HepG2 (cell line): ENCODE measurements around the gene RMRP. TPM values are rescaled to one million over a fixed set of nuclear protein-coding genes. Genes with fewer than 3 reads are reported as not detected.

Experiments
- HNRNPLL ChIP-seq: fragments of 200-400 bp; formaldehyde crosslinking; IDR thresholded peaks from 2 replicates; pipeline ENCODE4 v1.6.1; 2017; ENCODE audit warnings: mild to moderate bottlenecking, low read depth, low read length; ENCODE audit not compliant: poor library complexity, severe bottlenecking
- KDM6A ChIP-seq: IDR thresholded peaks from 2 replicates; pipeline ENCODE4 v1.6.1; 2016; ENCODE audit warnings: low read depth
- MEIS1 ChIP-seq: sonication (generic); formaldehyde crosslinking; IDR thresholded peaks from 2 replicates; pipeline ENCODE4 v1.9.0; 2021; ENCODE audit warnings: mild to moderate bottlenecking, missing genetic modification reagents, moderate library complexity, borderline replicate concordance
- POLR2A ChIP-seq, 2 experiments: IDR thresholded peaks; 2 replicates each; pipeline ENCODE4 v1.6.1; 2011; ENCODE audit warnings: low read depth in 2 of 2, low read length in 2 of 2, mild to moderate bottlenecking in 1 of 2, moderate library complexity in 1 of 2; ENCODE audit not compliant: insufficient read depth in 1 of 2
- ZNF569 ChIP-seq: sonication (generic); formaldehyde crosslinking; IDR thresholded peaks from 2 replicates; pipeline ENCODE4 v1.5.0; 2020; ENCODE audit warnings: mild to moderate bottlenecking, missing genetic modification reagents, moderate library complexity, borderline replicate concordance
- ZNF839 ChIP-seq: sonication (generic); formaldehyde crosslinking; IDR thresholded peaks from 2 replicates; pipeline ENCODE4 v1.4.0; 2020; ENCODE audit warnings: missing genetic modification reagents, mild to moderate bottlenecking, borderline replicate concordance
- ZSCAN22 ChIP-seq: sonication (generic); formaldehyde crosslinking; IDR thresholded peaks from 2 replicates; pipeline ENCODE4 v1.4.0; 2020; ENCODE audit warnings: mild to moderate bottlenecking, missing genetic modification reagents
- polyA plus RNA-seq, 8 experiments: library from polyadenylated mRNA; depleted of rRNA in 3 of 8; stranded (reverse) in 7 of 8; unstranded in 1 of 8; fragments of >200 nt; fragmentation: Illumina TruSeq in 4 of 8; extraction: Trizol in 4 of 8; gene quantifications; 2 replicates each; pipeline versions ENCODE4 v1.2.1 to v1.2.3, GENCODE V29; 2011 to 2016; ENCODE audit warnings: low read depth in 4 of 8, missing spikeins in 1 of 8, mixed read lengths in 1 of 8; ENCODE audit not compliant: insufficient read depth in 1 of 8
- total RNA-seq, 5 experiments: library from RNA; depleted of rRNA; stranded (reverse); fragments of >200 nt; fragmentation: Illumina TruSeq; extraction: Trizol; gene quantifications; 2 replicates each; pipeline ENCODE4 v1.2.3, GENCODE V29; 2016; ENCODE audit warnings: low read depth in 1 of 5
- TF ChIP-seq, protein P1 (sequence below): sonication (generic); formaldehyde crosslinking; IDR thresholded peaks from 2 replicates; pipeline ENCODE4 v1.8.1; 2023; ENCODE audit warnings: mild to moderate bottlenecking, missing genetic modification reagents
- TF ChIP-seq, protein P2 (sequence below): sonication (generic); formaldehyde crosslinking; IDR thresholded peaks from 2 replicates; pipeline ENCODE4 v1.4.0; 2020; ENCODE audit warnings: missing genetic modification reagents, borderline replicate concordance
- TF ChIP-seq, protein P3 (sequence below): sonication (generic); formaldehyde crosslinking; conservative IDR thresholded peaks from 2 replicates; pipeline ENCODE4 v1.8.0; 2022; ENCODE audit warnings: mild to moderate bottlenecking, moderate library complexity, missing genetic modification reagents
- TF ChIP-seq, protein P4 (sequence below): IDR thresholded peaks from 2 replicates; pipeline ENCODE4 v1.6.1; 2016; ENCODE audit warnings: missing genetic modification reagents, missing compliant biosample characterization
- TF ChIP-seq, protein P5 (sequence below): sonication (generic); formaldehyde crosslinking; IDR thresholded peaks from 2 replicates; pipeline ENCODE4; 2020; ENCODE audit warnings: missing genetic modification reagents, mild to moderate bottlenecking, borderline replicate concordance
- TF ChIP-seq, protein P6 (sequence below): sonication (generic); formaldehyde crosslinking; IDR thresholded peaks from 2 replicates; pipeline ENCODE4 v1.5.1; 2020; ENCODE audit warnings: mild to moderate bottlenecking, missing genetic modification reagents, moderate library complexity

The RMRP gene
- total and polyA plus RNA-seq, 2 of the 13 experiments (the other 11 are each of a cell fraction or from before 2014, with no cell fraction given), result 51.4 to 4,025 TPM

DNA sequence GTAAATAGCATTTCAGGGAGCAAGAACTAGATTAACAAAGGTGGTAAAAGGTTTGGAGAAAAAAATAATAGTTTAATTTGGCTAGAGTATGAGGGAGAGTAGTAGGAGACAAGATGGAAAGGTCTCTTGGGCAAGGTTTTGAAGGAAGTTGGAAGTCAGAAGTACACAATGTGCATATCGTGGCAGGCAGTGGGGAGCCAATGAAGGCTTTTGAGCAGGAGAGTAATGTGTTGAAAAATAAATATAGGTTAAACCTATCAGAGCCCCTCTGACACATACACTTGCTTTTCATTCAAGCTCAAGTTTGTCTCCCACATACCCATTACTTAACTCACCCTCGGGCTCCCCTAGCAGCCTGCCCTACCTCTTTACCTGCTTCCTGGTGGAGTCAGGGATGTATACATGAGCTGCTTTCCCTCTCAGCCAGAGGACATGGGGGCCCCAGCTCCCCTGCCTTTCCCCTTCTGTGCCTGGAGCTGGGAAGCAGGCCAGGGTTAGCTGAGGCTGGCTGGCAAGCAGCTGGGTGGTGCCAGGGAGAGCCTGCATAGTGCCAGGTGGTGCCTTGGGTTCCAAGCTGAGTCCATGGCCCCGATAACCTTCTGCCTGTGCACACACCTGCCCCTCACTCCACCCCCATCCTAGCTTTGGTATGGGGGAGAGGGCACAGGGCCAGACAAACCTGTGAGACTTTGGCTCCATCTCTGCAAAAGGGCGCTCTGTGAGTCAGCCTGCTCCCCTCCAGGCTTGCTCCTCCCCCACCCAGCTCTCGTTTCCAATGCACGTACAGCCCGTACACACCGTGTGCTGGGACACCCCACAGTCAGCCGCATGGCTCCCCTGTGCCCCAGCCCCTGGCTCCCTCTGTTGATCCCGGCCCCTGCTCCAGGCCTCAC is 15.6 kb upstream of the RMRP start, which contains the start of gene CA9 (continued):
- TF ChIP-seq, protein P1, sequence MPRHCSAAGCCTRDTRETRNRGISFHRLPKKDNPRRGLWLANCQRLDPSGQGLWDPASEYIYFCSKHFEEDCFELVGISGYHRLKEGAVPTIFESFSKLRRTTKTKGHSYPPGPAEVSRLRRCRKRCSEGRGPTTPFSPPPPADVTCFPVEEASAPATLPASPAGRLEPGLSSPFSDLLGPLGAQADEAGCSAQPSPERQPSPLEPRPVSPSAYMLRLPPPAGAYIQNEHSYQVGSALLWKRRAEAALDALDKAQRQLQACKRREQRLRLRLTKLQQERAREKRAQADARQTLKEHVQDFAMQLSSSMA (CRISPR knock-in tag), result no peak
- TF ChIP-seq POLR2A (IDR thresholded peaks at IDR 0.05; ENCODE audit: insufficient read depth in 1 of 2, low read depth in 2 of 2, low read length in 2 of 2) (no peak; a peak in 1 of 4 replicates), ZNF569 (0 out of 2 replicates have a peak, but pooled peaks have one; percentile 66), ZNF839 (CRISPR knock-in tag) (0 out of 2 replicates have a peak, but pooled peaks have one; percentile 39), KDM6A (CRISPR knock-in tag) (no peak), HNRNPLL (no peak), ZSCAN22 (CRISPR knock-in tag) (no peak), MEIS1 (CRISPR knock-in tag) (no peak)
- TF ChIP-seq, protein P2, sequence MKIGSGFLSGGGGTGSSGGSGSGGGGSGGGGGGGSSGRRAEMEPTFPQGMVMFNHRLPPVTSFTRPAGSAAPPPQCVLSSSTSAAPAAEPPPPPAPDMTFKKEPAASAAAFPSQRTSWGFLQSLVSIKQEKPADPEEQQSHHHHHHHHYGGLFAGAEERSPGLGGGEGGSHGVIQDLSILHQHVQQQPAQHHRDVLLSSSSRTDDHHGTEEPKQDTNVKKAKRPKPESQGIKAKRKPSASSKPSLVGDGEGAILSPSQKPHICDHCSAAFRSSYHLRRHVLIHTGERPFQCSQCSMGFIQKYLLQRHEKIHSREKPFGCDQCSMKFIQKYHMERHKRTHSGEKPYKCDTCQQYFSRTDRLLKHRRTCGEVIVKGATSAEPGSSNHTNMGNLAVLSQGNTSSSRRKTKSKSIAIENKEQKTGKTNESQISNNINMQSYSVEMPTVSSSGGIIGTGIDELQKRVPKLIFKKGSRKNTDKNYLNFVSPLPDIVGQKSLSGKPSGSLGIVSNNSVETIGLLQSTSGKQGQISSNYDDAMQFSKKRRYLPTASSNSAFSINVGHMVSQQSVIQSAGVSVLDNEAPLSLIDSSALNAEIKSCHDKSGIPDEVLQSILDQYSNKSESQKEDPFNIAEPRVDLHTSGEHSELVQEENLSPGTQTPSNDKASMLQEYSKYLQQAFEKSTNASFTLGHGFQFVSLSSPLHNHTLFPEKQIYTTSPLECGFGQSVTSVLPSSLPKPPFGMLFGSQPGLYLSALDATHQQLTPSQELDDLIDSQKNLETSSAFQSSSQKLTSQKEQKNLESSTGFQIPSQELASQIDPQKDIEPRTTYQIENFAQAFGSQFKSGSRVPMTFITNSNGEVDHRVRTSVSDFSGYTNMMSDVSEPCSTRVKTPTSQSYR (CRISPR knock-in tag), result peak; percentile 72; the same call in 1 of the 2 replicates
- TF ChIP-seq, protein P3, sequence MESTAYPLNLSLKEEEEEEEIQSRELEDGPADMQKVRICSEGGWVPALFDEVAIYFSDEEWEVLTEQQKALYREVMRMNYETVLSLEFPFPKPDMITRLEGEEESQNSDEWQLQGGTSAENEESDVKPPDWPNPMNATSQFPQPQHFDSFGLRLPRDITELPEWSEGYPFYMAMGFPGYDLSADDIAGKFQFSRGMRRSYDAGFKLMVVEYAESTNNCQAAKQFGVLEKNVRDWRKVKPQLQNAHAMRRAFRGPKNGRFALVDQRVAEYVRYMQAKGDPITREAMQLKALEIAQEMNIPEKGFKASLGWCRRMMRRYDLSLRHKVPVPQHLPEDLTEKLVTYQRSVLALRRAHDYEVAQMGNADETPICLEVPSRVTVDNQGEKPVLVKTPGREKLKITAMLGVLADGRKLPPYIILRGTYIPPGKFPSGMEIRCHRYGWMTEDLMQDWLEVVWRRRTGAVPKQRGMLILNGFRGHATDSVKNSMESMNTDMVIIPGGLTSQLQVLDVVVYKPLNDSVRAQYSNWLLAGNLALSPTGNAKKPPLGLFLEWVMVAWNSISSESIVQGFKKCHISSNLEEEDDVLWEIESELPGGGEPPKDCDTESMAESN (CRISPR knock-in tag), result no peak
- TF ChIP-seq, protein P4, sequence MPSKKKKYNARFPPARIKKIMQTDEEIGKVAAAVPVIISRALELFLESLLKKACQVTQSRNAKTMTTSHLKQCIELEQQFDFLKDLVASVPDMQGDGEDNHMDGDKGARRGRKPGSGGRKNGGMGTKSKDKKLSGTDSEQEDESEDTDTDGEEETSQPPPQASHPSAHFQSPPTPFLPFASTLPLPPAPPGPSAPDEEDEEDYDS (CRISPR knock-in tag), result 0 out of 2 replicates have a peak, but pooled peaks have one; percentile 18
- TF ChIP-seq, protein P5, sequence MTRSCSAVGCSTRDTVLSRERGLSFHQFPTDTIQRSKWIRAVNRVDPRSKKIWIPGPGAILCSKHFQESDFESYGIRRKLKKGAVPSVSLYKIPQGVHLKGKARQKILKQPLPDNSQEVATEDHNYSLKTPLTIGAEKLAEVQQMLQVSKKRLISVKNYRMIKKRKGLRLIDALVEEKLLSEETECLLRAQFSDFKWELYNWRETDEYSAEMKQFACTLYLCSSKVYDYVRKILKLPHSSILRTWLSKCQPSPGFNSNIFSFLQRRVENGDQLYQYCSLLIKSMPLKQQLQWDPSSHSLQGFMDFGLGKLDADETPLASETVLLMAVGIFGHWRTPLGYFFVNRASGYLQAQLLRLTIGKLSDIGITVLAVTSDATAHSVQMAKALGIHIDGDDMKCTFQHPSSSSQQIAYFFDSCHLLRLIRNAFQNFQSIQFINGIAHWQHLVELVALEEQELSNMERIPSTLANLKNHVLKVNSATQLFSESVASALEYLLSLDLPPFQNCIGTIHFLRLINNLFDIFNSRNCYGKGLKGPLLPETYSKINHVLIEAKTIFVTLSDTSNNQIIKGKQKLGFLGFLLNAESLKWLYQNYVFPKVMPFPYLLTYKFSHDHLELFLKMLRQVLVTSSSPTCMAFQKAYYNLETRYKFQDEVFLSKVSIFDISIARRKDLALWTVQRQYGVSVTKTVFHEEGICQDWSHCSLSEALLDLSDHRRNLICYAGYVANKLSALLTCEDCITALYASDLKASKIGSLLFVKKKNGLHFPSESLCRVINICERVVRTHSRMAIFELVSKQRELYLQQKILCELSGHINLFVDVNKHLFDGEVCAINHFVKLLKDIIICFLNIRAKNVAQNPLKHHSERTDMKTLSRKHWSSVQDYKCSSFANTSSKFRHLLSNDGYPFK, result peak; percentile 47; the same call in 1 of the 2 replicates
- TF ChIP-seq, protein P6, sequence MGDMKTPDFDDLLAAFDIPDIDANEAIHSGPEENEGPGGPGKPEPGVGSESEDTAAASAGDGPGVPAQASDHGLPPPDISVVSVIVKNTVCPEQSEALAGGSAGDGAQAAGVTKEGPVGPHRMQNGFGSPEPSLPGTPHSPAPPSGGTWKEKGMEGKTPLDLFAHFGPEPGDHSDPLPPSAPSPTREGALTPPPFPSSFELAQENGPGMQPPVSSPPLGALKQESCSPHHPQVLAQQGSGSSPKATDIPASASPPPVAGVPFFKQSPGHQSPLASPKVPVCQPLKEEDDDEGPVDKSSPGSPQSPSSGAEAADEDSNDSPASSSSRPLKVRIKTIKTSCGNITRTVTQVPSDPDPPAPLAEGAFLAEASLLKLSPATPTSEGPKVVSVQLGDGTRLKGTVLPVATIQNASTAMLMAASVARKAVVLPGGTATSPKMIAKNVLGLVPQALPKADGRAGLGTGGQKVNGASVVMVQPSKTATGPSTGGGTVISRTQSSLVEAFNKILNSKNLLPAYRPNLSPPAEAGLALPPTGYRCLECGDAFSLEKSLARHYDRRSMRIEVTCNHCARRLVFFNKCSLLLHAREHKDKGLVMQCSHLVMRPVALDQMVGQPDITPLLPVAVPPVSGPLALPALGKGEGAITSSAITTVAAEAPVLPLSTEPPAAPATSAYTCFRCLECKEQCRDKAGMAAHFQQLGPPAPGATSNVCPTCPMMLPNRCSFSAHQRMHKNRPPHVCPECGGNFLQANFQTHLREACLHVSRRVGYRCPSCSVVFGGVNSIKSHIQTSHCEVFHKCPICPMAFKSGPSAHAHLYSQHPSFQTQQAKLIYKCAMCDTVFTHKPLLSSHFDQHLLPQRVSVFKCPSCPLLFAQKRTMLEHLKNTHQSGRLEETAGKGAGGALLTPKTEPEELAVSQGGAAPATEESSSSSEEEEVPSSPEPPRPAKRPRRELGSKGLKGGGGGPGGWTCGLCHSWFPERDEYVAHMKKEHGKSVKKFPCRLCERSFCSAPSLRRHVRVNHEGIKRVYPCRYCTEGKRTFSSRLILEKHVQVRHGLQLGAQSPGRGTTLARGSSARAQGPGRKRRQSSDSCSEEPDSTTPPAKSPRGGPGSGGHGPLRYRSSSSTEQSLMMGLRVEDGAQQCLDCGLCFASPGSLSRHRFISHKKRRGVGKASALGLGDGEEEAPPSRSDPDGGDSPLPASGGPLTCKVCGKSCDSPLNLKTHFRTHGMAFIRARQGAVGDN (CRISPR knock-in tag), result peak; percentile 93
